ENCODE results near the gene UNC5B.

DNA sequence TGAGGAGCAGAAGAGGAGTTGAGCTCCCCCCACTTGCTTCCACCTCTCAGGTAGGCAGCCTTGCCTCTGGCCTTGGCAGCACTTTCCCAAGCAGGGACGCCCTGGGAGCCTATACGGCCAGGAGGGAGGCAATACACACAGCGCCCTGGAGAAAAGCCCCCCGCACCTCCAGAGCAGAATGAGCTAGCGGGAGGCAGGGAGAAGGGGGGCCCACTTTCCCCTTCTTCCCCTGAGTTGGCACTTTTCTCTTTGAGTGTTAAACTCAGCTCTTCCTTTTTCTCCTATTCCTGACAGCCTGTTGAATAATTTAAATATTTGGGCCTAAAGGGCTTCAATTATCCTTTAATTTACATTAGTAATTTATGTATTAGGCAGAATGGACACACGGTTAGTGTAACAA is 35.8 kb downstream of the UNC5B start:
- TF ChIP-seq, protein P1, sequence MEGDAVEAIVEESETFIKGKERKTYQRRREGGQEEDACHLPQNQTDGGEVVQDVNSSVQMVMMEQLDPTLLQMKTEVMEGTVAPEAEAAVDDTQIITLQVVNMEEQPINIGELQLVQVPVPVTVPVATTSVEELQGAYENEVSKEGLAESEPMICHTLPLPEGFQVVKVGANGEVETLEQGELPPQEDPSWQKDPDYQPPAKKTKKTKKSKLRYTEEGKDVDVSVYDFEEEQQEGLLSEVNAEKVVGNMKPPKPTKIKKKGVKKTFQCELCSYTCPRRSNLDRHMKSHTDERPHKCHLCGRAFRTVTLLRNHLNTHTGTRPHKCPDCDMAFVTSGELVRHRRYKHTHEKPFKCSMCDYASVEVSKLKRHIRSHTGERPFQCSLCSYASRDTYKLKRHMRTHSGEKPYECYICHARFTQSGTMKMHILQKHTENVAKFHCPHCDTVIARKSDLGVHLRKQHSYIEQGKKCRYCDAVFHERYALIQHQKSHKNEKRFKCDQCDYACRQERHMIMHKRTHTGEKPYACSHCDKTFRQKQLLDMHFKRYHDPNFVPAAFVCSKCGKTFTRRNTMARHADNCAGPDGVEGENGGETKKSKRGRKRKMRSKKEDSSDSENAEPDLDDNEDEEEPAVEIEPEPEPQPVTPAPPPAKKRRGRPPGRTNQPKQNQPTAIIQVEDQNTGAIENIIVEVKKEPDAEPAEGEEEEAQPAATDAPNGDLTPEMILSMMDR (conservative IDR thresholded peaks at IDR 0.05 in 1 of 2, IDR thresholded peaks at IDR 0.05 in 1 of 2; ENCODE audit: extremely low read depth in 1 of 2, insufficient read depth in 1 of 2, low read depth in 1 of 2, low read length in 2 of 2), result no peak
- no peak for TF ChIP-seq EZH2 (IDR thresholded peaks at IDR 0.05; ENCODE audit: borderline replicate concordance, low read length)

All from mammary epithelial cell (primary cell).